Ammon's horn (tissue), 1 donor: Measurements from ENCODE around the gene MUC20.
"Not testable (repeated sequence)": the region's sequence is repeated elsewhere in the genome, so short reads cannot be mapped to it uniquely, and the experiment has no call there.

Experiments
- DNase-seq: peaks from one replicate; pipeline ENCODE4 v3.0.0-alpha.2; 2016; ENCODE audit warnings: low spot score

The MUC20 gene, protein sequence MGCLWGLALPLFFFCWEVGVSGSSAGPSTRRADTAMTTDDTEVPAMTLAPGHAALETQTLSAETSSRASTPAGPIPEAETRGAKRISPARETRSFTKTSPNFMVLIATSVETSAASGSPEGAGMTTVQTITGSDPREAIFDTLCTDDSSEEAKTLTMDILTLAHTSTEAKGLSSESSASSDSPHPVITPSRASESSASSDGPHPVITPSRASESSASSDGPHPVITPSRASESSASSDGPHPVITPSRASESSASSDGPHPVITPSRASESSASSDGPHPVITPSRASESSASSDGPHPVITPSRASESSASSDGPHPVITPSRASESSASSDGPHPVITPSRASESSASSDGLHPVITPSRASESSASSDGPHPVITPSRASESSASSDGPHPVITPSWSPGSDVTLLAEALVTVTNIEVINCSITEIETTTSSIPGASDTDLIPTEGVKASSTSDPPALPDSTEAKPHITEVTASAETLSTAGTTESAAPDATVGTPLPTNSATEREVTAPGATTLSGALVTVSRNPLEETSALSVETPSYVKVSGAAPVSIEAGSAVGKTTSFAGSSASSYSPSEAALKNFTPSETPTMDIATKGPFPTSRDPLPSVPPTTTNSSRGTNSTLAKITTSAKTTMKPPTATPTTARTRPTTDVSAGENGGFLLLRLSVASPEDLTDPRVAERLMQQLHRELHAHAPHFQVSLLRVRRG

DNA sequence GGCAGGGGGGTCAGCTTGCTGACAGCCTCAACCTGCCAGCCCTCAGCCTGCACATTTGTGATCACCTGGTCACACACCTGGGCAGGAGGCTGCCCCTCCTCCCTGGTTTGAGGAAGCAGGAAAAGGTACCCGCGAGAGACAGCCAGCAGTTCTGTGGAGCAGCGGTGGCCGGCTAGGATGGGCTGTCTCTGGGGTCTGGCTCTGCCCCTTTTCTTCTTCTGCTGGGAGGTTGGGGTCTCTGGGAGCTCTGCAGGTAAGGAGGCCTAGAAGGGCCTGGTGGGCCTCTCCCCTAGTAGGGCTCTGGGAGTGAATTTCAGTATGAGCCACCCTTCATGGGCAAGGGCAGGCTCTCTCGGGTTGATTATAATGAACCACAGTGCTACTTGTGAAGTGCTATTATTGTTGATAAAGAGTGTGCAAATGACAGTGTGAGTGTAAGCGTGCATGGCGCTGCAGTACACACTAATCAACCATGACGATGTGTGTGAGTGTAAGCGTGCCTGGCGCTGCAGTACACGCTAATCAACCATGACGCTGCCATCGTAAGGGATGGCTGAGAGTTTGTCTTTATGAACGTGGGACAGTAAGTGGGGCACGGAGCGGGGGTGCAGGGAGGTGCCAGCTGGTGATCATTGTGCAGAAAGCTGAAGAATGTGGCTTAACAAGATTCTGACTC lies at the start of gene MUC20:
MUC20 (plus strand) TSS at position 148 of the 676 bp plus-strand sequence; CDS start at position 178, 30 bp downstream.
- DNase-seq: not testable (repeated sequence)

DNA sequence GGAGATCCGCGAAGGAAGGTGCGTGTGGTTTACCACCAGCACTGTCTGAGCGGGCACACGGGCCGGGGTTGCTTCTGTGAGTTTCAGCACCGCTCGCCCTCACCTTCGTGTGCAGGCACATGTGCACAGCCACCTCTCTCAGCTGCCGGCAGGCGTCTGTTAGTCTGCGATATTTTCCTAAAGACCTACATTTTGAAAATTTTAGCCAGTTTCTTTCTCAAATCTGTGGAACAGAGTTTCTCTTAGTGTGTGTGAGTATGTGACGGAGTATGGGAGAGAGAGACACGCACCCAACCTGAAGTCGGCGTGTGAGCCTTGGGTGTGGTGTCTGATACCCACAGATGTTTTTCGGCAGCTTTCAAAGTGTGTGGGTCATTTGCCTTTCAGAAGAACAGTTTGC lies 49.5 kb upstream of the MUC20 start:
- not testable (repeated sequence) for DNase-seq

DNA sequence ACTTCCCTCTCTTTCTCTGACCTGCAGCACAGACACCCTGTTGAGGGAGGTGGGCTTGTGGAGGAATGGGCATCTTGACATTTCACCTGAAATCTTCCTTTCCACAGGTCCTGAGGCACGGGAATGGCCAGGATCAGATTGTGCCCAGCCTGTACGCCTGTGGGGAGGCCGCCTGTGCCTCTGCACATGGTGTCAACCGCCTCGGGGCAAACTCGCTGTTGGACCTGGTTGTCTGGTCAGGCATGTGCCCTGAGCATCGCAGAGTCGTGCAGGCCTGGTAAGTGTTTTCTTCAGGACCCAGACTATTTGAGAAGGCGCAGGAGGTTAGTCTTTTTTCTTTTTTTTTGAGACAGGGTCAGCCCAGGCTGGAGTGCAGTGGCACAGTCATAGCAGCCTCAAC lies 47.1 kb upstream of the MUC20 start:
- DNase-seq: not testable (repeated sequence)

DNA sequence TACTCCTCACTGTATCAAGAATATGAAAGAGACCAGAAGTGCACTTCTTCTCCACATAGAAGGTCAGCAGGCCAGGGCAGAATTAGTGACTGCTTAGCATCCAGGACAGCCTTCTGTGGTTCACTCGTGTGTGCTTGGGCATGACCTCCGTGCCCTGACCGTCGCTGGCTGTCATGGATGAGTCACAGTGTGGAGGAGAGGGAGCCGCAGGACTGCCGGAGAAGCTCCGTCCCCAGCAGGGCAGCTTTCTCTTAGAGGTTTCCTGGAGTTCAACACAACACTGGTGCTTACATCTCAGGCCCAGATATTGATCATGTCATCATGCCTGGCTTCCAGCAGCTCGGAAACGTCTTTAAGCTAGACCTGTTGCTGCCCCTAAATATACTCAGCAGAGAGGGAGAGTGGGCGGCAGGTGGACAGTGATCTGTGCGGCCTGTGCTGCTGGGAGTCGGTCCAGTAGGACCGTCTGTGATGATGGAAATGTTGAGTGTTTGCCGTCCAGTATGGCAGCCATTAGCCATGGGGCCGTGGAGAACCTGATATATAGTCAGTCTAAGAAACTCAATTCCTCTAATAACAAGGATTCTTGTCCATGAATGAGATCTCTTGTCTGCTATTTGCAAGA lies 42.3 kb upstream of the MUC20 start:
- DNase-seq: not testable (repeated sequence)

DNA sequence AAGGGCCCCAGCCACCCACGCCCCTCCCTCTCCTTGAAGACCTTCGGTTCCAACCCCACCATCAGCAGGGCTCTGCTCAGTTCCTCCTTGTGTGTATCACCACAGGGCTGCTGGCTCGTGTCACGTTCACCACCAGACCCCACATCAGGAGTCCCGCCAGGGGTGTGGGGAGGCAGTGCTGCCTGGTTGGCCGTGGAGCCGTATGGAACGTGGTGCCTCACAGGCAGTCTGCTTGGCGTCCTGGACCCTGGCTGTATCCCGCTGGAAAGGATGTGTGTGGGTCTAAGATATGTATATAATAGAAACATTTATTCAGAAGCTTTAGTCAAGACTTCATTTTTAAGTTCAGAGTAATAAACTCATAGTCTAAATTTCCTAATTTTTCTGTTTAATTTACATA lies 40.1 kb upstream of the MUC20 start:
- not testable (repeated sequence) for DNase-seq

- not testable (repeated sequence) for DNase-seq
These were observed 39.2 kb upstream of the MUC20 start for GRCh38 chr3:195681458-195682103.

DNA sequence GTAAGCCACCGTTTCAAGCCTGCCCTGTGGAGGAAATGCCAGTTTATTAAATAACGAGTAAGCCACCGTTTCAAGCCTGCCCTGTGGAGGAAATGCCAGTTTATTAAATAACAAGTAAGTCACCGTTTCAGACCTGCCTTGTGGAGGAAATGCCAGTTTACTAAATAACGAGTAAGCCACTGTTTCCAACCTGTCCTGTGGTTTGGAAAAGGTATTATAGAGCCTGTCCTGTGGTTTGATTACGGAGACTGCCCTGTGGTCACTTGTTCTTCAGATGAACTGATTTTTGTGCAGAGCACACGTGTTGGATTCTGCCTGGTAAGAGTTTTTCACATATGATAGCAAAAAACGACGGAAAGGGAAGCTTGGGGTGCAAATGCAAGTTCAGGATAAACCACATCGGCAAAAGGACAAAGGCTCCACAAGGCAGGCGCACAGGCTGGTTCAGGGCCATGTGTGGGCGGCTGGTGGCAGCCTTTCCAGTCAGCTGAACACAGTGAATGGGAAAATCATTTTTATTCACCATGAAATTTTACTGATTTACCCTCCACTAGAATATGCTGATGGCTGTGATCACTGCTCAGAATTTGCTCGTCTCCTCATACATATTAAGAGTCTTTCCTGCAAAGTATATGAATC lies 38.6 kb upstream of the MUC20 start:
- not testable (repeated sequence) for DNase-seq

DNA sequence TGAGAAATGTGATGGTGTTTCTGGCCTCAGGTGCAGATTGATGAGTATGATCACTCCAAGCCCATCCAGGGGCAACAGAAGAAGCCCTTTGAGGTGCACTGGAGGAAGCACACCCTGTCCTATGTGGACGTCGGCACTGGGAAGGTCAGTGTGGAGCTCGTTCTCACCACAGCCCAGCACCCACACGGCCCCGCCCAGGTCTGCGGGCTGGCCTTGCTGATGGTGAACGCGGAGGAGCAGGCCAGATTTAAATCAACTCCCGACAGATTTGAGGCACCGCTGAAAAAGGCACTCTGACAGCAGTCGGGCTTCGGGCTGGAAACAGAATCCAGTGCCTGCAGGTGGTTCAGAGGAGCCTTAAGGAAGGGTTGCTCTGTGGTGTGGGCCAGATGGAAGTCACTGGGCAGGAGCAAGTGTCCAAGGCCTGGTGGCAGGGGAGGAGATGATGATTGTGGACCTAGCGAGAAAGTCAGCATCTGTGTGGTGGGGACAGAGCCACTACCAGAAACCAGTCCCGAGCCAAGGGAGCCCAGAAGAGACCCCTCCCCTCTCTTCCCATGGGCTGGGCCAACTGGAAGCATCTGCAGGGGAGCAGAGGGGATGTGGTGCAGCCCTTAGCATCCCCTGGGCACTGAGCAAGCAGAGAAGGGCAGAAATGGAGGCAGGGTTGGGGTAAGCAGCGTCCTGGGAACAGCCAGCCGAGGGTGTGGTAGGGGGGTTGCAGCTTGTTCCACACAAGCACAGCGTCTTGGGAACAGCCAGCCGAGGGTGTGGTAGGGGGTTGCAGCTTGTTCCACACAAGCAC lies 36.9 kb upstream of the MUC20 start:
- DNase-seq: not testable (repeated sequence)

DNA sequence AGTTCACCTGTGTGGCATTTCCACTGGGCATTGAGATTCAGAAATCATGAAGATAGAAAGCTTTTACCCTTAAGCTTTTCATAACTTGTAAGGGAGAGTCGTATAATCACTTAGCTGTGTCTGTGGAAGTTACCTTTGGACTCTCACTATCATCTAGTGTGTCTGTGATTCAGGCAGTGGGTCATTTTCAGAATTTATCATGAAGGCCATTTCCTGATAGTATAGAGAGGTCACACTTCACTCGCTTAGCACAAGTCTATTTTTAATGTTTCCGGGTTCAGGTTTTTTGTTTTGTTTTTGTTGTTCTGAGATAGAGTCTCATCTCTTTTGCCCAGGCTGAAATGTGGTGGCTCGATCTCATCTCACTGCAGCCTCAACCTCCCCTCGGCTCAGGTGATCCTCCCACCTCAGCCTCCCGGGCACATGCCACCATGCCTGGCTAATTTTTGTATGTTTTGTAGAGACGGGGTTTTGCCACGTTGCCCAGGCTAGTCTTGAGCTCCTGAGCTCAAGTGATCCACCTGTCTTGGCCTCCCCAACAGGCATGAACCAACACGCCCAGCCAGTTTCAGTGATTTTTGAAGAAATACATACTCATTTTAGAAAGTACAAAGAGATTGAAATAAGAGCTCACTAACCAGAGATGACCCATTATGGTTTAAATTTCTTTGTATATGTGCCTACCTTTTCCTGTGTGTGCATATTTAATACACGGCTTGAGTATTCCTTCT lies 36.1 kb upstream of the MUC20 start:
- DNase-seq: not testable (repeated sequence)

DNA sequence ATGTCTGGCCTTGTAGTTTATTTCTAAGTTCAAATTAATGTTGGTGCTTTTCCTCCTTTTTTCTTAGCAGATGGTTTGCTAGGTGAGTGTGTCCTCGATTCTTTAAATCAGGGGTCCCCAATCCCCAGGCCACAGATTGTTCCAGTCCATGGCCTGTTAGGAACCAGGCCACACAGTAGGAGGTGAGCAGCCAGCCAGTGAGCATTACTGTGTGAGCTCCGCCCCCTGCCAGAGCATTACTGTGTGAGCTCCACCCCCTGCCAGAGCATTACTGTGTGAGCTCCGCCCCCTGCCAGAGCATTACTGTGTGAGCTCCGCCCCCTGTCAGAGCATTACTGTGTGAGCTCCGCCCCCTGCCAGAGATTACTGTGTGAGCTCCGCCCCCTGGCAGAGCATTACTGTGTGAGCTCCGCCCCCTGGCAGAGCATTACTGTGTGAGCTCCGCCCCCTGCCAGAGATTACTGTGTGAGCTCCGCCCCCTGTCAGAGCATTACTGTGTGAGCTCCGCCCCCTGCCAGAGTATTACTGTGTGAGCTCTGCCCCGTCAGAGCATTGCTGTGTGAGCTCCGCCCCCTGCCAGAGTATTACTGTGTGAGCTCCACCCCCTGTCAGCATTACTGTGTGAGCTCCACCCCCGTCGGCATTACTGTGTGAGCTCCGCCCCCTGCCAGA lies 34.1 kb upstream of the MUC20 start:
- DNase-seq: not testable (repeated sequence)

DNA sequence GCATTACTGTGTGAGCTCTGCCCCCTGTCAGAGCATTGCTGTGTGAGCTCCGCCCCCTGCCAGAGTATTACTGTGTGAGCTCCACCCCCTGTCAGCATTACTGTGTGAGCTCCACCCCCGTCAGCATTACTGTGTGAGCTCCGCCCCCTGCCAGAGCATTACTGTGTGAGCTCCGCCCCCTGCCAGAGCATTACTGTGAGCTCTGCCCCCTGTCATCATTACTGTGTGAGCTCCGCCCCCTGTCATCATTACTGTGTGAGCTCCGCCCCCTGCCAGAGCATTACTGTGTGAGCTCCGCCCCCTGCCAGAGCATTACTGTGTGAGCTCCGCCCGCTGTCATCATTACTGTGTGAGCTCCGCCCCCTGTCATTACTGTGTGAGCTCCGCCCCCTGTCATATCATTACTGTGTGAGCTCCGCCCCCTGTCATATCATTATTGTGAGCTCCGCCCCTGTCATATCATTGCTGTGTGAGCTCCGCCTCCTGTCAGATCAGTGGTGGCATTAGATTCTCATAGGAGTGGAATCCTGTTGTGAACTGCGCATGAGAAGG lies 33.5 kb upstream of the MUC20 start:
- DNase-seq: not testable (repeated sequence)

DNA sequence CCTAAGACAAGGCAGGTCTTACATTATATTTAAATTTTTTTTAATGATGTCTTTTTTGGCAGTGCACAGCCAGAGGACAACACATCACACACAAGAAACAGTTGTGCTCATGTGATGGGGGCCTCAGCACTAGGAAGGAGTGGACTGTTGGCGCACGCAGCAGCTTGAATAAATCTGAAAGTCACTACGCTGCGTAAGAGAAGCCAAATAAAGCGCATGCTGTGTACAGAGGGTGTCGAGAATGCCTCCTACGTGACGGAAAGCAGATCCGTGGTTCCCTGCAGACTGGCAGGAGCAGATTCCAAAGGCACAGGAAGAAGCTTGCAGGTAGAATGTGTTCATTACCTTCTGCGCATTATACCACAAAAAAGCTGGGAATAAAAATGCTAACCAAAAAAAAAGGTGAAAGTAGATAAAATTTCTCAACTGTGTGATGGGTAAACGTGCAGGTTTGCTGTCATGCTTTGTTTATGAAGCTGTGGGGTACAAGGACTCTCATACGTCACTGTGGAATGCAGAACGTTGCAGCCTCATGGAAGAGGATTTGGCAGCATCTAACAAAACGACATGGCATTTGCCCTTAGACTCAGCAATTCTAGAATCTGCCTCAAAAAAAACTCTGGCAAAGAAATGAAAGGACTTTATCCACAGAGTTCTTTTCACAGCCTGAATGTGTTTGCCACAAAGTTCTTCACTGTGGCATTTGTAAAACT lies 32.2 kb upstream of the MUC20 start:
- not testable (repeated sequence) for DNase-seq

- DNase-seq: not testable (repeated sequence)
These were observed 31.4 kb upstream of the MUC20 start for GRCh38 chr3:195689184-195690070.

DNA sequence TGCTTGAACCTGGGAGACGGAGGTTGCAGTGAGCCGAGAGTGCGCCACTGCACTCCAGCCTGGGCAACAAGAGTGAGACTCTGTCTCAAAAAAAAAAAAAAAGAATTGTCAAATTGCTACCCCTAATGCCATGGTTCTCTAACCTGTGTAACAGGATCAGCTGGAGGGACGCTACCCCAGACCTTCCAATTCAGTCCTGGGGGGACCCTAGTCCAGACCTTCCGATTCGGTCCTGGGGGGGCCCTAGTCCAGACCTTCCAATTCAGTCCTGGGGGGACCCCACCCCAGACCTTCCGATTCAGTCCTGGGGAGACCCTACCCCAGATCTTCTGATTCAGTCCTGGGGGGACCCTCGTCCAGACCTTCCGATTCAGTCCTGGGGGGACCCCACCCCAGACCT lies 29.8 kb upstream of the MUC20 start:
- no peak for DNase-seq

GRCh38 chr3:195691596-195692353 lies 29.0 kb upstream of the MUC20 start:
- DNase-seq: not testable (repeated sequence)

- no peak for DNase-seq
These were observed 28.5 kb upstream of the MUC20 start for GRCh38 chr3:195692354-195692685.
